Measurements from ENCODE around the gene HIPK4. TPM values are rescaled to one million over a fixed set of nuclear protein-coding genes. Genes with fewer than 3 reads are reported as not detected.

The HIPK4 gene
- polyA plus RNA-seq, 1 experiment, result 0.09 TPM

GRCh38 chr19:40365010-40365409 is 25.0 kb downstream of the HIPK4 start:
- no peak overlapping the region for H3K27ac ChIP-seq (ENCODE audit: low read depth, low read length)
- CTCF ChIA-PET, result no interaction called here
- TF ChIP-seq CTCF (IDR thresholded peaks at IDR 0.05; ENCODE audit: low read depth, low read length), result no peak
- no peak overlapping the region for H3K4me3 ChIP-seq (ENCODE audit: low read depth, low read length)
- POLR2A ChIA-PET, result interaction anchor here (0.7 to 1.6 kb wide), 9 partner anchors 8 to 101 kb away, joined by 3 to 9 read pairs (median 4); partner anchors contain the start of genes BLVRB, C19orf47, PLD3 and SERTAD1
- no peaks in the 10 kb centered on the region for H3K9me3 ChIP-seq (ENCODE audit: control insufficient read depth, insufficient read depth, low read length)
- DNase-seq (ENCODE audit: low read depth, low spot score), result no peak
- H3K27me3 ChIP-seq (ENCODE audit: control insufficient read depth, insufficient read depth, low read length), result no peaks in the 10 kb centered on the region

- Histone ChIP-seq H3K4me3 (ENCODE audit: low read depth, low read length) (no peak overlapping the region), H3K9me3 (ENCODE audit: control insufficient read depth, insufficient read depth, low read length) (no peaks in the 10 kb centered on the region), H3K27me3 (ENCODE audit: control insufficient read depth, insufficient read depth, low read length) (no peaks in the 10 kb centered on the region), H3K27ac (ENCODE audit: low read depth, low read length) (no peak overlapping the region)
- CTCF ChIA-PET, result interaction anchor here (1.7 kb wide), 1 partner anchor 57 kb away, joined by 4 read pairs; no protein-coding TSS in a partner anchor
- DNase-seq (ENCODE audit: low read depth, low spot score), result no peak
- POLR2A ChIA-PET, result no interaction called here
- TF ChIP-seq CTCF (IDR thresholded peaks at IDR 0.05; ENCODE audit: low read depth, low read length), result no peak
Observed at GRCh38 chr19:40363069-40363468, 26.9 kb downstream of the HIPK4 start.

- no peak overlapping the region for H3K4me3 ChIP-seq (ENCODE audit: low read depth, low read length)
- H3K27ac ChIP-seq (ENCODE audit: low read depth, low read length), result no peak overlapping the region
- no peaks in the 10 kb centered on the region for H3K27me3 ChIP-seq (ENCODE audit: control insufficient read depth, insufficient read depth, low read length)
- CTCF ChIA-PET, result no interaction called here
- no peaks in the 10 kb centered on the region for H3K9me3 ChIP-seq (ENCODE audit: control insufficient read depth, insufficient read depth, low read length)
- POLR2A ChIA-PET, result interaction anchor here (0.7 kb wide), 1 partner anchor 103 kb away, joined by 4 read pairs; the partner anchor contains the start of gene BLVRB
- no peak for DNase-seq (ENCODE audit: low read depth, low spot score)
- no peak for TF ChIP-seq CTCF (IDR thresholded peaks at IDR 0.05; ENCODE audit: low read depth, low read length)
Observed at GRCh38 chr19:40362160-40362559, 27.8 kb downstream of the HIPK4 start.

GRCh38 chr19:40360708-40361241 is 29.2 kb downstream of the HIPK4 start:
- Histone ChIP-seq H3K9me3 (ENCODE audit: control insufficient read depth, insufficient read depth, low read length) (no peaks in the 10 kb centered on the region), H3K4me3 (ENCODE audit: low read depth, low read length) (no peak overlapping the region), H3K27me3 (ENCODE audit: control insufficient read depth, insufficient read depth, low read length) (no peaks in the 10 kb centered on the region), H3K27ac (ENCODE audit: low read depth, low read length) (no peak overlapping the region)
- no peak for TF ChIP-seq CTCF (IDR thresholded peaks at IDR 0.05; ENCODE audit: low read depth, low read length)
- CTCF ChIA-PET, result no interaction called here
- POLR2A ChIA-PET, result no interaction called here
- DNase-seq (ENCODE audit: low read depth, low spot score), result no peak

GRCh38 chr19:40360020-40360707 is 29.8 kb downstream of the HIPK4 start:
- ChIA-PET POLR2A (no interaction called here), CTCF (no interaction called here)
- H3K9me3 ChIP-seq (ENCODE audit: control insufficient read depth, insufficient read depth, low read length), result no peaks in the 10 kb centered on the region
- DNase-seq (ENCODE audit: low read depth, low spot score), result no peak
- no peak overlapping the region for H3K27ac ChIP-seq (ENCODE audit: low read depth, low read length)
- no peaks in the 10 kb centered on the region for H3K27me3 ChIP-seq (ENCODE audit: control insufficient read depth, insufficient read depth, low read length)
- TF ChIP-seq CTCF (IDR thresholded peaks at IDR 0.05; ENCODE audit: low read depth, low read length), result no peak
- no peak overlapping the region for H3K4me3 ChIP-seq (ENCODE audit: low read depth, low read length)

Measured in AG04450 (cell line).